GM21515 (cell line): ENCODE data around the gene DMD.
"Not testable (repeated sequence)": the region's sequence is repeated elsewhere in the genome, so short reads cannot be mapped to it uniquely, and the experiment has no call there.

ENCODE experiments used
- ATAC-seq: cut with Tn5 transposase; IDR thresholded peaks from one replicate; pipeline ENCODE4 v1.9.1; 2021; ENCODE audit not compliant: unreplicated experiment

The DMD gene

GRCh38 chrX:32644476-32645245, 566.7 kb downstream of the DMD start:
- ATAC-seq: no peak

DNA sequence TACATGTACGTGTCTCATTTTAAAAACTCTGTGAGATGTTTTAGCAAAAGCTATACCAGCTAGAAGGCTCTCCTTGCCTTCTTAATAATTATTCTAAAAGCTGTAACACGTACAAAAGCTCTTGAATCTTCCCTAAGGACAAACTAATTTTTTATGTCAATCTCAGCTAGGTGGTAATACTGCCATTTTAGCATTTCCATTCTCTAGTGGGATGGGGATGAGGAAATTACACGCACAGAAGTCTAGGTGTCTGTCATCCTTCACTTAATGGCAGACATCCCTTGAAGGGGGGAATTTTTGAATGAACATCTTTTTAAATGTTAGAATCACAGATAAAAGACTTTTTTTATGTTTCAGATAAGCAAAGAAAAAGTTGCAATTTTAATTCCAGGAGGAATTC, 569.1 kb downstream of the DMD start:
- no peak for ATAC-seq

GRCh38 chrX:32618154-32618553, 593.2 kb downstream of the DMD start:
- no peak for ATAC-seq

DNA sequence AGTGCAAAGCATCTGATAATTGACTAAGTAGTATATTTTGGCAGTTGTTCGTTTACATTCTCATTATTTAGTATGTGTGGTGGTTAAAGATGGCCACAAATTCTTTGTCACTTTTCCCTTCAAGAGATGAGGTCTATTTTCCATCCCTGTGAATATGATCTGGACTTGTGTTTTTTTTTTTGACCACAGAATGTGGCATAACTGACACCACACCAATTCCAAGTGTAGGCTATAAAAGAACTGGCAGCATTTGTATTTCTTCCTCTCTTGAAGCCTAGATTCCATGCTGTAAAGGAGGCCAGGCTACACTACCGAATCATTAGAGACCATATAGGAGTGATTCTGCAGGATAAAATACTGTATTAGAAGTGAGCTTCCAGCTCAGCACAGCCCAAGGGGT, 596.6 kb downstream of the DMD start:
- no peak for ATAC-seq

DNA sequence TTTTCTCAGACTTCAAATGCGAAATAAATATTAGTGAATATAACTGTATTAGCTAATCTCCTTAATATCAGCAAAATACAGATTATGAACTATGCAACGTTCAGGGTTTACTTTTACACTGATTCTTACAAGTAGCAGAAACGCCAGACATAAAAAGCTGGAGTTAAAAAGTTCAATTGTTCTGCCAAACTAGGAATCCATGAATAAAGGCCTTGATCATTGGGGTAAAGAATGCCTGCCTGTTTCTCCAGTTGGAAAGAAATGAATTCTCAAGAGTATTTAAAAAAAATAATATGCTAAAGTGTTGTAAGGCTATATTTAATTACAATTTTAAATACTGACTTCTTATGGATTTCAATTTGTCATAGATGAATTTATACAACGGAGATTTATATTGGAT, 612.2 kb downstream of the DMD start:
- ATAC-seq: no peak

DNA sequence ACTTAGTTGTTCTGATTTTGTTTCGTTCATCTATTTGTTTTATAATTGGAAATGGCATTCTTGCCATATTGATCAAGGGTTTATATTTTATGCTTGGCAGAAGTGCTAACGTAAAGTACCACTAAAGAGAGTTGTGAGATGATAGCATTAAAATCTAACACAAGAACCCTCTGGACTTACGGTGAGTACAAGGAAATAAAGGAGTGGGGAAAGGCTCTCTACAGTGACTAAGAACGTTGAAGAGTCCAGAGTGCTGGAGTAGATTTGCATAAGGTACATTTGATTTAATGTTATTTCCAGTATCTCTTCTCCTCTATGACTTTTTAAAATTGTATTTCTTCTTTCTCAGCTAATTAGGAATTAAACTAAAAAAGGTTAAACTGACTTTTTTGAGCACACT, 612.6 kb downstream of the DMD start:
- no peak for ATAC-seq

DNA sequence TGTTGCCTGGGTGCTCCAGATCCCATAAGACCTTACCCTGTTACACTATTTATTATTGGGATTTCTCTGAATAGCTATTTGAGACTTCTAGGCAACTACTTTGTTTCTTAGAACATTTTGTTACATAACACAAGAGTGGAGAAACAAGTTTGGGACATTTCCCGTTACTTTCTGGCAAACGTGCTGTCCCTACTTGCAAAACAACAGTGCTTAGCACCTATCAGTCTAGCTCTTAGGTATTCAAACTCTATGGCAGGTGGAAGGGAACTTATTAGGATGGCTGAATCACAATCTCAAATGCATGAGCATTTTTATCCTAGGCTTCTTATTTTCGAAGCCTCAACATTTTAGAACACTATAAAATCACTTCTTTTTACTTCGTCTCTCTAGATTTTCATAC, 613.6 kb downstream of the DMD start:
- ATAC-seq: no peak

DNA sequence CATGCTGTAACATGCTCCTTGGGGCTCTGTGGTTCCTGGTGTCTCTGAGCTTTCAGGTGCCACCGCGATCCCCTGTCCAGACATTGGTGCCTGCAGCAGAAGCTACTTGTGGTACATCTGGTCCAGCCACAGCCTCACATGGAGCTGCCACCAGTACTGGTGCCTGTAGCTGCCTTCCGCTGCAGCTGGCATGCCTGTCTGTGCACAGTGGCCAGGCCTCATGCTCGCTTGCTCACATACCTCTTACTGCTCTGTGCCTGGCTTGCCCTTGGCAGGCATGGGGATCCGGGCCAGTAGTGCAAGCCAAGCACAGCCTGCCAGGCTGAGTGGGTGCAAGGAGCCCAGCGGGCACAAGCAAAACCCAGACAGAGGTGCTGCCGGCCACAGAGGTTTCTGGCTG, 618.6 kb downstream of the DMD start:
- ATAC-seq: no peak

GRCh38 chrX:32591589-32591988, 619.8 kb downstream of the DMD start:
- no peak for ATAC-seq

DNA sequence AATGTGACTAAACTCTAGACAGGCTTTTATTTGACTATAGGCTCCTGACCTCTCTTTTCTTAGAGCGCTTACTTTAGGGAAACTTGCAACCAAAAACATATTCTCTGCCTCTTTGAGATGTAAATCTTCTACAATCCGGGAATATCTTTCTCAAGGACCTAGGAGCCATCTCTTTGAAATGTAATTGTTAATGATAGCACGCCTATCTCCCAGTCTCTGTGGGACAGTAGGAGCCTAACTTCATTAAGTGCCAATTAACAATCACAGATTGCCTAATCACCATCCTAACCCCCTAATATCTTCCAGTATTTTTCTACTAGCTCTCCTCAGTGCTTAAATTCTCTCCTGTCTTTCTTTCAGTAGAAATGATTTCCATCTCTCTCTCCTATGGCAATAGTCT, 628.6 kb downstream of the DMD start:
- no peak for ATAC-seq

- no peak for ATAC-seq
These were observed 634.5 kb downstream of the DMD start for GRCh38 chrX:32576885-32577284.

DNA sequence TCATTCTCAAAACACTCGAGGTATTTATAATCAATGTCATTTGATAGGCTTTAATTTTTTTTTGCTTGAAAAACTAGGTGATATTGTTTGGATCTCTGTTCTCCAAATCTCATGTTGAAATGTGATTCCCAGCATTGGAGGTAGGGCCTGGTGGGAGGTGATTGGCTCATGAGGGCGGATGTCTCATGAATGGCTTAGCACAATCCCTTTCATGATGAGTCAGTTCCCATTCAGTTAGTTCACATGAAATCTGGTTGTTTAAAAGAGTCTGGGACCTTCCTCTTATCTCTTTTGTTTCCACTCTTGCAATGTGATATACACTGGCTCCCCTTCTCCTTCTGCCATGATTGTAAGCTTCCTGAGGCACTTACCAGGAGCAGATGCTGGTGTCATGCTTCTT, 638.7 kb downstream of the DMD start:
- no peak for ATAC-seq

GRCh38 chrX:32571579-32571978, 639.8 kb downstream of the DMD start:
- ATAC-seq: no peak

DNA sequence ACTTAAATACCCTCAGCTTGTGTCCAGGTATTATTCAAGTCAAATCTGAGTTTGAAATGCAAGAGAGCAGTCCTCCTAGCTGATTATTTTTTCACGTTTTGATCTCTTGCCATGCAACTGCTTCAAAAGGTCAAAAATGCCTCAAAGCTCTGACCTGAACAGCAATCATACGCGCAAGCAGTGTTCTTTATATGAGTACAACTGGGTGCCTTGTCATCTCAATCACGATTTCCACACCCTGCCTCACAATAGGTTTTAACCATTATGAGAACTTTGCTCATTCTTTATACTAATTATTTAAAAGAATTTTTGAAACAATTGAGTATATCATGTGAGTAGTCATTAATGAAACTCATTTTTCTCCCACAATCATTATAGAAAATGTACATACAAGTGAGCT, 649.1 kb downstream of the DMD start:
- no peak for ATAC-seq

GRCh38 chrX:32545101-32545500, 666.2 kb downstream of the DMD start:
- ATAC-seq: no peak

GRCh38 chrX:32538554-32538953, 672.8 kb downstream of the DMD start:
- ATAC-seq: no peak

- ATAC-seq: no peak
These were observed 677.5 kb downstream of the DMD start for GRCh38 chrX:32533848-32534247.

- ATAC-seq: no peak
These were observed 679.1 kb downstream of the DMD start for GRCh38 chrX:32532262-32532661.

DNA sequence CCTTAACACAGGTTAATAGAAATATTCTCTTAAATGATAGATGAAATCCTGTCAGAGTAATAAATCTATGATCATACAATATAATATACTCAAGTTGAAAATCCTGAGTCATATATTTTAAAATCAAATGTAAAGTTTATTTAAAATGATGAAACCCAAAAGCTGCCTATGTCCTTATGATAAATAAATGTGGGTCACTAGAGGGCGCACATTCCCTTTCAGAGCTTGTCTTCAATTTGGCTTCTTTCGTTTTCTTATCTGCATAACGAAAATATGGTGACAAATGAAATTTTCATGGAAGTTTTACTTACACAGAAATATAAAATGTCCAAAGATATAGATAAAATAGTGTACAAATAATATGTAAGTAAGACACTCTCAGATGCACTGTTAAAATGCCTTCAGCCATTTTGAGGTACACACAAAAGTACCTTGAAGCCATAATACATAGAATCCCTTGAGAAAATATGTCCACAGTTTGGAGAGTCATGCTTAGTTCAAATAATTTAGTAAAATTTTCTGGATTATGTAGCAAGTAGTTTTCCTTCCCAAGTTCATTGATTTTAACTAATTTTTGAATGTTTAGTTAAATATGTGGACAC, 680.4 kb downstream of the DMD start:
- no peak for ATAC-seq

DNA sequence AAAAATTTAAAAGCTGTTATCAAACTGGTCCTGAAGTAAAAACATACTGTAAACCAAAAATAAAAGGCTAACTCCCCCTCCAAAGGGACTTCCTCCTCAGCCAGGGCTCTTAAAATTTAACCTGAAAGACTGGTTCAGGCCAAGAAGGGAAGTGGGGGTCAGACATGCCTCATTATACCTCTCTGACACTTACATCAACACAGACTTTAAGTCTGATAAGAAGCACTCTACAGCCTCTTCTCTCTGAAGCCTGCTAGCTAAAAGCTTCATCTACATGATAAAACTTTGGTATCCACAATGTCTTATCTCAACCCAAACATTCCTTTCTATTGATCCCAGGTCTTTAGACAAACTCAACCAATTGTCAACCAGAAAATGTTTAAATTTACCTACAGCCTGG, 682.9 kb downstream of the DMD start:
- not testable (repeated sequence) for ATAC-seq

DNA sequence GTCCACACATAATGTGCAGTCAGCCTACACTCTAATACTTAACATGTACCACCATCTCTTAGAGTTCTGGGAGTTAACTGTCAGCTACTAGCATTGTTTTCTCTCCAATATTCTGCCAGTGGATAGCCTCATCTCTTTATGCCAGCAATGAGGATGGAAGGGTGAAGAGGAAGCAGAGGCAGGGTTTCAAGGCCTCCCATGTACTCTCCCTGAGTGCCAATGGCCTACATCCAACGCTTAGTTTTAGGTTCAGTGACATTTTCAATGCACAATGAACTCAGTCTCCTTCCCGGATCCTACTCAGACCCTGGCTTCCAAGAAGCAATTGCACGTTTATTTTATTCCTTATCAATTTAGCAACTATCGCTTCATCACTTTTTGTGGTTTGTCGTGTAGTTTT, 686.1 kb downstream of the DMD start:
- ATAC-seq: no peak

- ATAC-seq: no peak
These were observed 687.0 kb downstream of the DMD start for GRCh38 chrX:32524385-32524784.

DNA sequence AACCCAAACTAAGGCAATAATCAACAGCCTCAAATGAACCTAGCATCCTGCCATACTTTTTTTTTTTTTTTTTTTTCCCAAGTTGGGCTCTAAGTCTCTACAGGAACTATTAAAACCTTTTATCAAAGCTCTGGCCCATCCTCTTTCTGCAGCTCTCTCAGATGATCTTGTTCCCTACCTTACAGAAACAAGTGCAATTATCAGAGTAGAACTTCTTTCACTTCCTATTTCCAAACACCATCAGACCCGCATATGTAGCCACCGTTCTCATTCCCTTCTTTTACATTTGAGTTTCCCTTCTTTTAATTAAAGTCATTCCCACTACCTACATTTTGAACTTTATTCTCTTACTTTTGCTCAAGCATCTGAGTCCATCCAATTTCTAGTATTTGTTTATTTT, 690.6 kb downstream of the DMD start:
- ATAC-seq: no peak
